Mesenchymal stem cell (in vitro differentiated cells and primary cell): ENCODE results near the gene MTSS2.

Source experiments
- DNase-seq: peaks from one replicate; pipeline ENCODE4 v3.0.0-alpha.2; 2013
- H2AFZ ChIP-seq: one replicate; pipeline ENCODE4 v1.6.1; 2013; ENCODE audit warnings: low read depth, mild to moderate bottlenecking, control low read depth, inconsistent platforms, low read length, moderate library complexity
- H2AK5ac ChIP-seq: 2 replicates; pipeline ENCODE4 v1.6.1; 2013; ENCODE audit warnings: low read length, moderate library complexity, mild to moderate bottlenecking, inconsistent platforms; ENCODE audit not compliant: severe bottlenecking
- H2BK120ac ChIP-seq: one replicate; pipeline ENCODE4 v1.6.1; 2013; ENCODE audit warnings: low read depth, mild to moderate bottlenecking, inconsistent platforms, low read length, moderate library complexity
- H2BK12ac ChIP-seq, 2 experiments: one replicate each; pipeline ENCODE4 v1.6.1; 2013; ENCODE audit warnings: inconsistent platforms in 2 of 2, low read length in 2 of 2, mild to moderate bottlenecking in 2 of 2, moderate library complexity in 2 of 2, control low read depth in 1 of 2
- H2BK15ac ChIP-seq: one replicate; pipeline ENCODE4 v1.6.1; 2013; ENCODE audit warnings: mild to moderate bottlenecking, low read depth, inconsistent platforms; ENCODE audit not compliant: poor library complexity, severe bottlenecking
- H2BK5ac ChIP-seq: 2 replicates; pipeline ENCODE4 v1.6.1; 2013; ENCODE audit warnings: low read depth, mild to moderate bottlenecking, low read length, control low read depth, inconsistent platforms; ENCODE audit not compliant: poor library complexity, severe bottlenecking
- H3K14ac ChIP-seq, 2 experiments: one replicate each; pipeline ENCODE4 v1.6.1; 2013; ENCODE audit warnings: inconsistent platforms in 2 of 2, low read length in 2 of 2, control low read depth in 1 of 2, mild to moderate bottlenecking in 1 of 2, moderate library complexity in 1 of 2
- H3K18ac ChIP-seq, 2 experiments: one replicate each; pipeline ENCODE4 v1.6.1; 2013; ENCODE audit warnings: inconsistent platforms in 2 of 2, low read length in 2 of 2, control low read depth in 1 of 2, low read depth in 1 of 2, mild to moderate bottlenecking in 1 of 2
- H3K23ac ChIP-seq, 2 experiments: one replicate each; pipeline ENCODE4 v1.6.1; 2013; ENCODE audit warnings: inconsistent platforms in 2 of 2, low read length in 2 of 2, mild to moderate bottlenecking in 2 of 2, moderate library complexity in 2 of 2, control low read depth in 1 of 2
- H3K27ac ChIP-seq: 2 replicates; pipeline ENCODE4 v1.5.1; 2013; ENCODE audit warnings: mild to moderate bottlenecking, moderate library complexity, low read length, control low read depth, inconsistent platforms; ENCODE audit not compliant: poor library complexity, severe bottlenecking
- H3K27me3 ChIP-seq, 2 experiments: 2 replicates each; pipeline versions ENCODE4 v1.6.1 to v1.7.0; 2013; ENCODE audit warnings: low read length in 2 of 2, mild to moderate bottlenecking in 2 of 2, moderate library complexity in 2 of 2, control low read depth in 1 of 2, inconsistent platforms in 1 of 2; ENCODE audit not compliant: control insufficient read depth in 1 of 2, insufficient read depth in 1 of 2
- H3K36me3 ChIP-seq, 2 experiments: 2 replicates each; pipeline versions ENCODE4 v1.6.1 to v1.7.0; 2013; ENCODE audit warnings: low read length in 2 of 2, control low read depth in 1 of 2, inconsistent platforms in 1 of 2, low read depth in 1 of 2, mild to moderate bottlenecking in 1 of 2; ENCODE audit not compliant: insufficient read depth in 2 of 2, control insufficient read depth in 1 of 2
- H3K4ac ChIP-seq, 2 experiments: one replicate each; pipeline ENCODE4 v1.6.1; 2013; ENCODE audit warnings: inconsistent platforms in 2 of 2, low read length in 2 of 2, mild to moderate bottlenecking in 2 of 2, moderate library complexity in 2 of 2, control low read depth in 1 of 2, low read depth in 1 of 2
- H3K4me1 ChIP-seq: 2 replicates; pipeline ENCODE4 v1.6.1; 2013; ENCODE audit warnings: low read depth, low read length, control low read depth; ENCODE audit not compliant: control insufficient read depth, insufficient read depth
- H3K4me2 ChIP-seq: 2 replicates; pipeline ENCODE4 v1.6.1; 2013; ENCODE audit warnings: low read length, mild to moderate bottlenecking, inconsistent platforms; ENCODE audit not compliant: poor library complexity, severe bottlenecking
- H3K4me3 ChIP-seq, 2 experiments: 2 replicates each; pipeline versions ENCODE4 v1.5.1 to v1.7.0; 2013; ENCODE audit warnings: low read length in 2 of 2, mild to moderate bottlenecking in 2 of 2, control low read depth in 1 of 2, low read depth in 1 of 2; ENCODE audit not compliant: insufficient read depth in 1 of 2
- H3K79me1 ChIP-seq: replicated peaks from 2 replicates; pipeline ENCODE4 v1.6.1; 2013; ENCODE audit warnings: mild to moderate bottlenecking, control low read depth, low read length, inconsistent platforms; ENCODE audit not compliant: poor library complexity, severe bottlenecking
- H3K9ac ChIP-seq: 2 replicates; pipeline ENCODE4 v1.7.0; 2013; ENCODE audit warnings: mild to moderate bottlenecking, low read length, moderate library complexity
- H3K9me3 ChIP-seq: 2 replicates; pipeline ENCODE4 v1.7.0; 2013; ENCODE audit warnings: mild to moderate bottlenecking, low read length; ENCODE audit not compliant: control insufficient read depth
- H4K8ac ChIP-seq: one replicate; pipeline ENCODE4 v1.6.1; 2013; ENCODE audit warnings: inconsistent platforms, mild to moderate bottlenecking, low read length, moderate library complexity
- H4K91ac ChIP-seq: one replicate; pipeline ENCODE4 v1.6.1; 2013; ENCODE audit warnings: mild to moderate bottlenecking, low read length, inconsistent platforms
- WGBS: methylation state at CpG from one replicate; pipeline ENCODE4 v1.1.7; 2013; ENCODE audit warnings: mixed read lengths; 5-methylcytosine and 5-hydroxymethylcytosine counted together

The MTSS2 gene

DNA sequence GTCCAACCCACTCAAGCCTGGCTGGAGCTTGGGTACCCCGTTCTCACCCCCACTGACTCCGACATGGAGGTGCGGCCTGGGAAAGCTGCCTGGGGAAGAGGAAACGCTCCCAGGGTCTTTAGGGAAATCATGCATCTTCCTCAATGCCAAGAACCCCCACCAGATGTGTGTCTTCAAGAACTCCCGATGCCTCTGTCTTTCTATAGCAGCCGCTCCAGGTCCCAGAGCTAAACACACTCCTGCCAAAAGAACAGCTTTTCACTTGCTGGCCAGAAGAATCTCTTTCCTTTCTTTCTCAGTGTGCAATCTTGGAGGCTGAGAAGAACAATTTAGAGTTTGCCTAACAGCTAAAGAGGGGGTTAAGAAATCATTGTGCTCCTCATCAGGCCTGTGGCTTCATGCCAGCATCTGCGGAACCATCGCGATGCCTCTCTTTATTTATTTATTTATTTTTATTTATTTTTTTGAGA, 41.1 kb upstream of the MTSS2 start:
- Histone ChIP-seq H3K4me1 (peaks cover 2% of the 10 kb centered on the region), H3K4me3 (no peak overlapping the region), H3K27me3 (no peaks in the 10 kb centered on the region), H4K8ac (no peak overlapping the region), H3K36me3 (peaks cover 34 to 69% of the 10 kb centered on the region in 2 experiments), H3K9ac (peak overlapping the region; percentile 75), H3K9me3 (no peaks in the 10 kb centered on the region), H3K79me1 (peaks cover 7% of the 10 kb centered on the region), H2AK5ac (no peak overlapping the region), H3K4ac (no peak overlapping the region), H2BK5ac (no peak overlapping the region), H2BK120ac (no peak overlapping the region), H4K91ac (no peak overlapping the region), H2AFZ (no peak overlapping the region), H3K18ac (no peak overlapping the region), H2BK15ac (no peak overlapping the region), H2BK12ac (no peak overlapping the region), H3K4me2 (no peak overlapping the region), H3K27ac (no peak overlapping the region), H3K23ac (no peak overlapping the region), H3K14ac (no peak overlapping the region)
- DNase-seq, result no peak
- WGBS, result 86% methylated on average over 5 of the region's 9 CpGs

DNA sequence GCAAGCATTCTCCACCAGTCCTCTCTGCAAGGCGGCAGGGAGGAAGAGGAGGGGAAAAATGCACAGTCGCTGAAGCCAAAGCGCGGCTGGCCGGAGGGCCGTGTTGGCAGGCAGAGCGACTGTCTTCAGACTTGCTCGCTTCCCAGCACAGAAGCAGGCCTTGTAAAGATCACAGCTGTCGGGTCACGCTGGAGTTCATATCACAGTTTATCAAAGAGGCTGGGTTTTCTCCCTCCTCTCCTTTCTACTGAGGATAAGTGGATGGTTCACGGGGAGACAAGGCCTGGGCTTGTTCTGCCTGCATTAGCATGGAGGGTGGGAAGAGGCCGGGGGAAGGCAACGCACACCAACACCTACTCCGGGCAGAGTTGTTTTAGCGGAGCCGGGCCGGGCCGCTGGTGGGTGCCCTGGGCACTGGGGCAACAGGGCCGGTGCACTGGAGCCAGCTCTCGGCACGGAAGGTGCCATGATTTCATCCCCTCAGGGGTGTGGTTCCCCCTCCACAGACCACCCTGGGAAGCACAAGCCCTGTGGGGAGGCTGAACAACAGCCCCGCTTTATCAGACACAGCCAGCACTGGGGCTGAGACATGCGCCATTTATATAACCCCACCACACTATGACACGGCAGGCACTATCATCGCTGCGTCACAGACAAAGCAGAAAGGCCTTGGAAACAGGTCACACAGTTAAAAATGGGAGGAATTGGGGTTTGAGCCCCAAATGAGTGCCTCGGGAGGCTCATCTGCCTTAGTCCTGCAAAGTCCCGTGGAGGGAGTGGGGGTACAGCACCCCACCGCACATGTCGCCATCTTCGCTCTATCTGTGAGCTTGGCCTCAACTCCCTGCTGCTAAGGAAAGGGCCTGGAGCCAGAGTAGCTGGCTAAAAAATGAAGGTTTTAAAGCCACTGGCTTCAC, 40.3 kb upstream of the MTSS2 start:
- H3K27ac ChIP-seq, result no peak overlapping the region
- WGBS, result 92% methylated on average over 30 of the region's 31 CpGs
- no peak overlapping the region for H2AK5ac ChIP-seq

DNA sequence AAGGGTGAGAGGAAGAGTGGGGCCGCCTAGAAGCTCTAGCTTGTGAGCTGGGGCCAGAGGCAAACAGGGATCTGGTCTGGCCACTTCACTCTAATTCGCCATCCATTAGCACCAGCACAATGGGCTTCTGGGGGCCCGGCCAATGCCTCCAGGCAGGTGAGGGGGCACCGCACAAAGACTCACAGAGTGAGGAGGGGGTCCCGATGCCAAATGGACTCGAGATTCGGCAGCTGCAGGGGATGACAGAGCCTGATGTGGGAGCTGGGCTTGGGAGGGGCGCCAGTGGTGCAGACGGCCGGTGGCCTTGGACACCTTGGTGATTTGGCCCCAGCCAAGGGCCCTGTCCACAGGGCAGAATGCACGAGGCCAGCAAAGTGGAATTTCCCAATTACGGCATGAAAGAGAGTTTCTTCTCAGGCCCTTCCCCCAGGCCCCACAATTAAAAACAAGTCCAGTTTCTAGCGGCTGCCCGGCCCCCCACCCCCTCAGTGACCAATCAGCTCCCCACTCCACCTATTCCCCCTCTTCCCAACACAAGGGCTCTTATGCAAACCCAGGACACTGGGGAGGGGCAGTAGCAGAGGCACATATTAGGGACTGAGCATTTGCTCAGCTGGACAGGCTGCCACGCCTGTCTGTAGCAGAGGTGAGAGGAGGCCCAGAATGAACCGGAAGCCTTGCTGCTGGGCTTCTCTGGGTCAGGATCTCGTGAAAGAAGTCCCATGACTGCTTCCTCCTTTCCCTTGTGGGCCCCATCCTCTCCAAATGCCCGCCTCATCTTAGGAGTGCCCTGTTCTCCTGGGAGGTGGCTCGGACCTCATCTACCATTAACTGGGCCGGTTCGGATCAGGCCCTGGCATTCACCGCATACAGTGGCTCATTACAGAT, 39.4 kb upstream of the MTSS2 start:
- Histone ChIP-seq H2BK120ac (no peak overlapping the region), H2BK5ac (no peak overlapping the region), H4K91ac (no peak overlapping the region), H3K23ac (no peak overlapping the region), H3K14ac (no peak overlapping the region), H3K4me2 (no peak overlapping the region), H3K4ac (no peak overlapping the region), H2BK12ac (no peak overlapping the region), H3K9me3 (no peaks in the 10 kb centered on the region), H3K79me1 (peaks cover 7% of the 10 kb centered on the region), H2AK5ac (no peak overlapping the region), H3K27me3 (no peaks in the 10 kb centered on the region), H3K27ac (no peak overlapping the region), H3K36me3 (peaks cover 26 to 77% of the 10 kb centered on the region in 2 experiments), H3K18ac (peak overlapping the region in 1 of 2 experiments; percentile 67), H3K4me3 (no peak overlapping the region), H2AFZ (no peak overlapping the region), H3K4me1 (peaks cover 2% of the 10 kb centered on the region), H2BK15ac (no peak overlapping the region), H4K8ac (no peak overlapping the region), H3K9ac (peak overlapping the region; percentile 75)
- 90% methylated on average over 22 of the region's 22 CpGs for WGBS
- DNase-seq, result no peak

More for the DNA sequence above, 40.3 kb upstream of the MTSS2 start:
- Histone ChIP-seq H2BK12ac (peak overlapping the region in 1 of 2 experiments; percentile 33), H3K36me3 (peaks cover 31 to 76% of the 10 kb centered on the region in 2 experiments), H4K91ac (no peak overlapping the region), H4K8ac (no peak overlapping the region), H3K27me3 (no peaks in the 10 kb centered on the region), H3K9ac (peak overlapping the region; percentile 75), H2AFZ (no peak overlapping the region), H3K4me1 (peaks cover 2% of the 10 kb centered on the region), H3K79me1 (peaks cover 7% of the 10 kb centered on the region), H3K14ac (no peak overlapping the region), H3K9me3 (no peaks in the 10 kb centered on the region), H3K18ac (peak overlapping the region in 1 of 2 experiments; percentile 67), H3K23ac (no peak overlapping the region), H2BK120ac (no peak overlapping the region), H2BK5ac (no peak overlapping the region), H3K4ac (no peak overlapping the region), H3K4me3 (no peak overlapping the region), H3K4me2 (no peak overlapping the region), H2BK15ac (no peak overlapping the region)
- DNase-seq, result no peak
